Stimulated activated CD8-positive, alpha-beta memory T cell treated with anti-CD3 and anti-CD28 coated beads, Interleukin-15, amount 100 ng/mL, for 1 hour (primary cell): ENCODE data around the gene SLC29A2.
"Not testable (repeated sequence)": the region's sequence is repeated elsewhere in the genome, so short reads cannot be mapped to it uniquely, and the experiment has no call there.

Experiments
- DNase-seq: peaks from one replicate; pipeline ENCODE4 v3.0.0-alpha.2; 2020; ENCODE audit warnings: low read depth

The SLC29A2 gene

DNA sequence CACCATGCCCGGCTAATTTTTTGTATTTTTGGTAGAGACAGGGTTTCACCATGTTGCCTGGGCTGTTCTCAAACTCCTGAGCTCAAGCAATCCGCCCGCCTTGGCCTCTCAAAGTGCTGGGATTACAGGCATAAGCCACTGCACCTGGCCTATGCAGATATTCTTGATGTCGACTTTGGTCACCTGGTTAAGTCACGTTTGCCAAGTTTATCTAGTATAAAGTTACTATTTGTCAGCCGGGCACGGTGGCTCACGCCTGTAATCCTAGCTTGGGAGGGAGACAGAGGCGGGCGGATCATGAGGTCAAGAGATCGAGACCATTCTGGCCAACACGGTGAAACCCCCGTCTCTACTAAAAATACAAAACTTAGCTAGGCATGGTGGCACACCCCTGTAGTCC is 12.8 kb upstream of the SLC29A2 start:
- DNase-seq: not testable (repeated sequence)

DNA sequence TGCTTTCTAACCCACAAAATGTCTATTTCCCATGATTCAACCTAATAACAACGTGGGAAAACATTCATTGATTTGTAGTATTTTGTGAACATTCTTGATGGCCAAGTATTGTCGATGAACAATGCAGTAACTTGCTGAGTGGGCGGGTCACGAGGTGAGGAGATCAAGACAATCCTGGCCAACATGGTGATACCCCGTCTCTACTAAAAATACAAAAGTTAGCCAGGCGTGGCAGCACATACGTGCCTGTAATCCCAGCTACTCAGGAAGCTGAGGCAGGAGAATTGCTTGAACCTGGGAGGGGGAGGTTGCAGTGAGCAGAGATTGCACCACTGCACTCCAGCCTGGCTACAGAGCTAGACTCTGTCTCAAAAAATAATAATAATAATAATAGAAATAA is 8.7 kb upstream of the SLC29A2 start:
- DNase-seq: not testable (repeated sequence)

- not testable (repeated sequence) for DNase-seq
Observed at GRCh38 chr11:66373690-66374287, 2.2 kb upstream of the SLC29A2 start.

DNA sequence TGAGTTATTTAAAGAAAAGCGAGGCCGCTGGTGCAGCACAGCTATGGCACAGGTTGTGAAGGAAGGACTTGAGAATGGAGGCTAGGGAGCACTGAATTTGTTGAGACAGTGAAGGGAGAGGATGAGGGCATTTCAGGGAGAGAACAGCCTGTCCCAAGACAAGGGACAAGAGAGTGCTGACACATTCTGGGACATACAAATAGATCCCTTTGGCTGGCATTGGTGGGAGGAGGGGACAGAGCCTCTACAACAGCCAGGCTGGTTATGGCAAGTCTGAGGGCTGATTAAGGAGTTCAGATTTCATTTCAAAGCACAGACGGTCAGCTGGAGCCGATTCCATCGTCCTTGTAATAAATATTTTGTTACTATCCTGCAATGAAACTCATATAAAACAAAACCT is 1.7 kb upstream of the SLC29A2 start:
- DNase-seq: no peak

- no peak for DNase-seq
Observed at GRCh38 chr11:66369073-66369894, 2.3 kb downstream of the SLC29A2 start.

- no peak for DNase-seq
Observed at GRCh38 chr11:66368484-66368883, 3.1 kb downstream of the SLC29A2 start.

DNA sequence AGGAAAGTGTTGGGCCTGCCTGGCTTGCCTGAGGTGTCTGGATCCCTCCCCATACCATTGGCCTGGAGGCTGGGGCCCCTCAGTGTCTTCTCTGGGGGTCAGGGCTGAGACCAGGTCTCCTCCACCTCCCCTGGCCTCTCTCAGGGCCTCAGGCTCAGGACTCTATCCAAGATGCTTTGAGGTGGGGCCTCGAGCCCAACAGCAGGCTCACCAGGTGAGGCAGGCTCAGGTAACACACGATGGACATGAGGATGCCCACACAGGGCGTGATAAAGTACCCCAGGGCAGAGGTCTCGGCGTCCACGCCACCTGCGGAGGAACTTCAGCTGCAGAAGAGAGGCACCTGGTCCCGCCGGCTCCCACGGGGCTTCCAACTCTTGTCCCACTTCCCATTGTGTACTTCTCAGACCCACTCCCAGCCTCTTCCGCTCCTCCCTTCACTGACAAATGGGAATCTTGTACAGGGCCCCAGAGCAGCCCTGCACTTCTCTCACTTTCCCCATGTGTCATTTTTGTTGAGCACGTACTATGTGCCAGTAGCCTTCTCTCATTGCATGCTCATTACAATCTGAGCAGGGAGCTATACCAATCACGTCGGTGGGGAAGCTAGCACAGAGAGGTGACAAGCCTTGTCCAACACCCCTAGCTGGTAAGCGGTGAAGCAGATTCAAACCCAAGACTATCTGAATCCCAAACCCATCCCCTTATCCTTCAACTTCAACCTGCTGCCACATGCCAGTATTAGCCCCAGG is 3.8 kb downstream of the SLC29A2 start:
- DNase-seq: no peak

GRCh38 chr11:66366844-66367477 is 4.6 kb downstream of the SLC29A2 start:
- no peak for DNase-seq

GRCh38 chr11:66365711-66366619 is 5.6 kb downstream of the SLC29A2 start:
- no peak for DNase-seq

DNA sequence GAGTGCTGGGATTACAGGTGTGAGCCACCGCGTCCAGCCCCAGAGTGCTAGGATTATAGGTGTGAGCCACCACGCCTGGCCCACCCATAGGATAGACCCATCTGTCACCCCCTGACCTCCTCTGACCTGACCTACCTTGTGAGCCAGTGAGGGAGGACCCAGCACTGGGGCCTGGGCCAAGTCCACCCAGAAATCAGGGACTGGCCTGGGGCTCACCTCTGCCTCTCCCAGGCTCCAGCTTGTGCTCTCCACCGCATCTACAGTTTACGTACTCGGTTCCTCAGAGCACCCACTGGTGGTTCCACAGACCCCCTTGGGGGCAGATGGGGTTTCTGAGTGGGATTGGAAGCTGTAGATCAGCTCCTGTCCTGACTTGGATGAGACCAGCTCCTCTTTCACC is 6.4 kb downstream of the SLC29A2 start:
- no peak for DNase-seq

DNA sequence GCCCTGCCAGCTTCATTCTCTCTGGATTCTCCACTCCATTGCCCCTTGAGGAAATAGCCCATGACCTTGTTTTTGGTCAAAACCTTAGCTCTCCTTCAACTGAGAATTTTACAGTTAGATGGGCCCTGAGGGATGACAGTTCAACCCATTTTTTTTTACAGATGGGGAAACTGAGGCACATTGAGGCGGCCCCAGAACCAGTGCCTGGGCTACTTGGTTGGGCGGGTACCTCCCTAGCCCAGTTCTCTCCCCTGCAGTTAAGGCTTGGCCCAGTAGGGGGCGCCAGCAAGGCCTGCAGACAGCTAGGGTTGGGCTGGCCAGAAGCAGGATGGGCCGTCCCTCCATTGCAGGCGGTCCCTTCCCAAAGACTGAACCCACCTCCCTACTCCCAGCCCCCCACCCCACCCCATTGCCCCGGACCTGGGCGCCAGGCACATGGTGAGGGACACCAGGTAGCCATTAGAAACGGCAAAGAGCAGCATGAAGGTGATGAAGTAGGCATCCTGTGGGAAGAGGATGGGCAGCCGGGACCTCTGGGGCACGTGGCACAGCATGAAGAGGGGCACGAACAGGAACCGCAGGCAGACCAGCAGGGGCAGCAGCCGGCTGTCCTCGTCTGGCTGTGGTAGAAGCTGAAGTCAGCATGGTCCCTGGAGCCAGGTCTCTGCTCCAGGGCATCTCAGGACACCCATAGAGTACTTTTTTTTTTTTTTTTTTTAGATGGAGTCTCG is 7.6 kb downstream of the SLC29A2 start:
- DNase-seq: peak; percentile 40

DNA sequence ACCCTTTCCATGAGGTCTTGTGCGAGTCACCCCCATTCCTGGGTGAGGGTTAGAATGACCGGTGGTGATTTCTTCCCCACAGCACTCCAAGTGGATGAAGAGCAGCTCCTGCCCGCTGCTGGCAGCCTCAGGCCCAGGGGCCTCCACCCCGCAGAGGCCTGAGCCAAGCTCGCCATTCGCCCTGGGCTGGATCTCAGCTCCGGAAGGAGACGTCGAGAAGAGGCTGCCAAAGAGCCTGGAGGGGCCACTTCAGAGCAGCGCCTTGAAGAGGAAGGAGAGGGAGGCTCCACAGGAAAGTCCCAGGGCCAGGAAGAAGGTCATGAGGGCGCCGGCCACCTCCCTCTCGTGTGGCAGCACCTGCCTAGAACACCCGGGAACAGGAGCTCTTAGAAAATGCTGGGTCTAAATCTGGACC is 8.4 kb downstream of the SLC29A2 start:
- DNase-seq: no peak

GRCh38 chr11:66362481-66363147 is 8.9 kb downstream of the SLC29A2 start:
- no peak for DNase-seq

DNA sequence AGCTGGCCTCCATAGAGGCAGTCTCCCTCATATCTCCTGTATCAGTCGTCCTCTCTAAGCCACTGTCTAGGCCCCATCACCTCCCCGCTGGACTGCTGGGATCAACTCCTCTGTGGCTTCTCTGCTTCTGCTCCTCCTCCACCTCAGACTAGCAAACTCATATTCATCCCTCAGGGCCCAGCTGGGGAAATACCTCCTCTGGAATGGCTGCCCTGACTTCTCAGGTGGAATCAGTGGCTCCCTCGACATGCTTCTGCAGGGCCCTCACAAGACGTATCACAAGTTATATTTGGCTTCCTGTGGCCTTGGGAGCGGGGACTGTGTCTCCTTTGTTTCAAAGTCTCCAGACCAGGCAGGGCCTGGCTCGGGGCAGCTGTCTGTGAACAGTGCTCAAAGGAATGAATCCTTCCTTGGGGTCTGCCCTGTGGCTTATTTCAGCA is 10.0 kb downstream of the SLC29A2 start:
- DNase-seq: no peak

GRCh38 chr11:66360406-66361073 is 11.0 kb downstream of the SLC29A2 start:
- DNase-seq: no peak

GRCh38 chr11:66359662-66360087 is 11.9 kb downstream of the SLC29A2 start:
- no peak for DNase-seq

DNA sequence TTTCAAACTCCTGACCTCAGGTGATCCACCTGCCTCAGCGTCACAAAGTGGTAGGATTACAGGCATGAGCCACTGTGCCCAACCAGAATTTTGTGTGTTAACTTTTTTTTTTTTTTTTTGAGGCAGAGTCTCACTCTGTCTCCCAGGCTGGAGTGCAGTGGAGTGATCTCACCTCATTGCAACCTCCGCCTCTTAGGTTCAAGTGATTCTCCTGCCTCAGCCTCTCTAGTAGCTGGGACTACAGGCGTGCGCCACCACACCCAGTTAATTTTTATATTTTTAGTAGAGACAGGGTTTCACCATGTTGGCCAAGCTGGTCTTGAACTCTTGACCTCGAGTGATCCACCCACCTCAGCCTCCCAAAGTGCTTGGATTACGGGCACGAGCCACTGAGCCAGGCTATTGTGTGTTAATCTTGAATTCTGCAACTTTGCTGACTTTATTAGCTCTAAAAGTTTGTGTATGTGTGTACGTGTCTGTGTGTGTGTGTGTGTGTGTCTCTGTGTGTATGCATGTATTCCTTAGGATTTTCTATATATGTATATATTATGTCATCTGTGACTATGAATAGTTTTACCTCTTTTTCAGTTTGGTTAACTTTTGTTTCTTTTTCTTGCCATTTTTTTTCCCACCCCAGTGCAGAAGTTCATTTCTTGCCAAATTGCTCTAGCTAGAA is 20.9 kb downstream of the SLC29A2 start:
- DNase-seq: not testable (repeated sequence)

DNA sequence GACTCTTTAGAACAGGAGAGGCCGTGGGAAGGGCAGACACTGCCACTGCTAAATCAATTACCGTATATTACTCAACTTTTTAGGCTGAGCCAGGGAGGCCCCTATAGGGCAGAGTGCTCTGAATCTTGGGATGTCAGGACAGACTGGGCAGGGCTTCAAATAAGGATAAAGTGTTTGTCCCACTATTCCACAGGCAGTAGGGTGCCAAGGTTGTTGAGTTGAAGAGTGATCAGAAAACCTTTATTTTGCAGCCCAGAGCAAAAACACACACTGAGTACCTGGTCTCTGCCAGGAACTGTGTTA is 22.5 kb downstream of the SLC29A2 start:
- DNase-seq: no peak
